Large intestine (tissue), 3 donors: ENCODE results near the gene PLCH2. TPM values are rescaled to one million over a fixed set of nuclear protein-coding genes. Genes with fewer than 3 reads are reported as not detected.
A peak's percentile ranks its signal among the peaks of the same experiment; 100 is the strongest.

Experiments used
- DNase-seq, 2 donors: peaks; one replicate each; pipeline versions ENCODE4 v3.0.0 to v3.0.0-alpha.2; 2013
- H3K27ac ChIP-seq: one replicate; pipeline ENCODE4 v1.5.1; 2013; ENCODE audit warnings: low read length
- H3K27me3 ChIP-seq: 2 replicates; pipeline ENCODE4 v1.6.1; 2013; ENCODE audit warnings: low read length; ENCODE audit not compliant: control insufficient read depth, insufficient read depth
- H3K36me3 ChIP-seq: 2 replicates; pipeline ENCODE4 v1.6.1; 2013; ENCODE audit warnings: low read length; ENCODE audit not compliant: control insufficient read depth, insufficient read depth
- H3K4me1 ChIP-seq: one replicate; pipeline ENCODE4 v1.6.1; 2013; ENCODE audit warnings: low read length; ENCODE audit not compliant: control insufficient read depth, insufficient read depth
- H3K4me3 ChIP-seq: one replicate; pipeline ENCODE4 v1.5.1; 2013; ENCODE audit warnings: low read length
- H3K9me3 ChIP-seq: one replicate; pipeline ENCODE4 v1.6.1; 2013; ENCODE audit warnings: mild to moderate bottlenecking, low read depth, low read length, moderate library complexity; ENCODE audit not compliant: control insufficient read depth
- WGBS: methylation state at CpG from one replicate; pipeline ENCODE4 v1.1.5; 2013; ENCODE audit warnings: low lambda C conversion rate; ENCODE audit not compliant: insufficient coverage; 5-methylcytosine and 5-hydroxymethylcytosine counted together
- polyA plus RNA-seq: library from polyadenylated mRNA; unstranded; fragments of 120-200 nt; gene quantifications from one replicate; pipeline ENCODE4 v1.2.1, GENCODE V29; 2013

Gene PLCH2
- polyA plus RNA-seq, 1 donor, result 5.0 TPM

DNA sequence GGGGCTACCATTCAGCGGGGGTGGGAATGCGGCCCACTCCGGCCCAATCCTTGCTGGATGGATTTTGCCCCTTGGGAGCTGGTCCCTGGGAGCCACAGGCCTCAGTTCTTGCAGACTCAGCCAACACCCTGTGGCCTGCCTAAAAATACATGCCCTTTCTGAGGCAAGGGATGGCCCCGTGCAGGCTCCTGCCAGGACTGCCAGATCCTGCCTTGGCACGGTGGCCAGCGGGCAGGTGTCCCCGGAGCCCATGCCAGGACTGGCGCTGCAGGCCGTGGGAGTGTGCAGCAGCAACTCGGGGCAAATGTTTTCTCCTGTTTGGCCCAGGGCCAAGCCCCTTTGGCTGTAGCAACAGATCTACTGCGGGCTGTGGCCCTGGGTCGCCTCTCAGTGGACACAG is 51.9 kb downstream of the PLCH2 start:
- WGBS, result no CpG with 5 or more reads among the region's 12 CpGs
- Histone ChIP-seq H3K27me3 (peaks cover 51% of the 10 kb centered on the region), H3K9me3 (peaks cover 6% of the 10 kb centered on the region), H3K27ac (no peak overlapping the region), H3K36me3 (peaks cover 2% of the 10 kb centered on the region), H3K4me1 (peaks cover 50% of the 10 kb centered on the region), H3K4me3 (no peak overlapping the region)
- no peak for DNase-seq

DNA sequence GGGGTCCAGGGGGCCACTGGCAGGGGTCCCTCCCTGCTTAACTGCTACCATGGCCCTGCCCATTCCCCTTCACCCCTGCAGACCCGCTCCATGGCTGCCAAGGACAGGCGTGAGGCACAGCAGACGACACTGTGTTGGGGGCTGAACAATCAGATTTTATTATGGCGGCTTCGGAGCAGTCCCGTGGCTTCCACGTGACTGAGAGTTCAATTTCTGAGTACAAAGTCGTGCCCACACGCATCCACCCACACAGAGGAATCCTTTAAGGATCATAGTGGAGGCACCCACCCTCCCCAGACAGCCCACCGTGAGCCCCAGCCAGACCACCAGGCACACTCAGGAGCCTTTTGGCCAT is 52.5 kb downstream of the PLCH2 start:
- peaks cover 49% of the 10 kb centered on the region for H3K4me1 ChIP-seq
- DNase-seq, result peak; percentile 31 to 69
- no peak overlapping the region for H3K27ac ChIP-seq
- H3K4me3 ChIP-seq, result no peak overlapping the region
- peaks cover 6% of the 10 kb centered on the region for H3K9me3 ChIP-seq
- no CpG with 5 or more reads among the region's 10 CpGs for WGBS
- H3K27me3 ChIP-seq, result peaks cover 56% of the 10 kb centered on the region
- H3K36me3 ChIP-seq, result no peaks in the 10 kb centered on the region

DNA sequence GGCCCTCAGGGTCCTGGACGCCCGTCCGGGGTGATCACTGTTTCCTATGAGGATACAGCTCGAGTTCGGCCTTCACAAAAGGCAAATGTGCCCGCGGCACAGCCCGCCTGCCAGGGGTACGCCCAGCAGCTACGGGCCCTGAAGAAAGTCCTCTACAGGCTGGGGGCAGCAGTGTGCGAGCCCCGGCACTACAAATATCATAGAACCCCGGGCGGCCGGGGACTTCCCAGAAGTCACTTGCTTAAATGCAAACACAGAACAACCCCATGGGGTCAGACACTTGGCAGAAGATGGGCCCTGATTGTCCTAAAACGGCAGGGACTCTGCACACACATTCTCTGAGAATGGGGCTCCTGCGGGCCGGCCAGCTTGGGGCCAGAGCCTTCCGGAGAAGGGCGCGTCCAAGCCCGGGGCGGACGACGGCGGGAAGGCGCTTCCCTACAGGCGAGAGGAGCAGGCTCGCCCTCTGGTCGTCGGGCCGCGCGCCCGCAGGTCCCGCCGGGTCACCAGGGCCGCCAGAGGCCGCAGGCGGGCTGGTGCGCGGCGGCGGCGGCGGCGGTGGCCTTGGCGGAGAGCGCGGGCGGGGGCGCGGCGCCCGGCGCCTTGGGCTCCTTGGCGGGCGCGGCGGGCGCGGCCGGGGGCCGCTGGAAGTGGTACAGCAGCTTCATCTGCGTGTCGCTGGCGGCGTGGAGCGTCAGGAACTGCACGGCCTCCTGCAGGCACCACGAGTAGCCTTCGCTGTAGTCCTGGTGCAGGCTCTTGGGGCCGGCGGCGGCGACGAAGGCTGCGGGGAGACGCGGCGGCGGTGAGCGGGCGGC is 53.1 kb downstream of the PLCH2 start:
- Histone ChIP-seq H3K4me3 (no peak overlapping the region), H3K27ac (no peak overlapping the region), H3K27me3 (peaks cover 62% of the 10 kb centered on the region), H3K9me3 (peaks cover 6% of the 10 kb centered on the region), H3K4me1 (peaks cover 47% of the 10 kb centered on the region), H3K36me3 (no peaks in the 10 kb centered on the region)
- DNase-seq, result peak in 1 of 2 donors; percentile 53
- WGBS, result no CpG with 5 or more reads among the region's 84 CpGs

DNA sequence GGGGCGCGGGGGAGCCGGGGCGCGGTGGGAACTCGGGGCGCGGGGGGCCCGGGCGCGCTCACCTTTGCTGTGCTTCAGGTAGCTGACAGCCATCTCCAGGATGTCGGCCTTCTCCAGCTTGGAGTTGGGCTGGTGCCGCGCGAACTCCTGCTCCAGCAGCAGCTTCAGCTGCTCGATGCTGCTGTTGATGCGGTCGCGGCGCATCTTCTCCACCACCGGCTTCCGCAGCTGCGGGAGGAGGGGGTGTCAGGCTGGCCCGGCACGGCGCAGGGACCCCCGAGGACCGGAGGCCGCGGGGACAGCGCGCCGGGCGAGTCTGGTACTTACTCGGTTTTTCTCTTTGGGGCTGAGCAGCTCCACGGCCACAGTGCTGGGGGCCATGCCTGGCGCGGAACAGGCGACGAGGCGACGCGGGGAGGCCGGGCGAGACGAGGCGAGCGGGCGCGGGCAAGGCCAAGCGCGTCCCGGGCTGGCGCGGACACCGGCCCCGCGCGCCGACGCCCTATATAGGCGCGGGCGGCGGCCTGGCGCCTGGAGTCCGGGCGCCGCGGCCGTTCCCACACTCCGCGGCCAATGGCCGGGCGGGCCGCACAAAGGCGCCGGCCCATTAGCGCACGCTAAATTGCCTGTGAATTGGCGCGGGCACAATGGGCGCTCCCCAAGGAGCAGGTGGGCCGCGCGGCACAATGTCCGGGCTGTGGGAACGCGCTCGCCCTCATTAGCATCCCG is 53.9 kb downstream of the PLCH2 start, which contains the start of gene HES5:
Gene HES5 (minus strand): TSS at position 480 of the 729 bp plus-strand sequence. CDS start 99 bp downstream, at position 381.
- Histone ChIP-seq H3K36me3 (no peaks in the 10 kb centered on the region), H3K4me1 (peaks cover 46% of the 10 kb centered on the region), H3K4me3 (no peak within 1 kb of the TSS), H3K9me3 (peaks cover 6% of the 10 kb centered on the region), H3K27me3 (peaks cover 70% of the 10 kb centered on the region), H3K27ac (no peak within 1 kb of the TSS)
- peak in 1 of 2 donors; percentile 32 for DNase-seq
- no CpG with 5 or more reads among the region's 91 CpGs for WGBS

DNA sequence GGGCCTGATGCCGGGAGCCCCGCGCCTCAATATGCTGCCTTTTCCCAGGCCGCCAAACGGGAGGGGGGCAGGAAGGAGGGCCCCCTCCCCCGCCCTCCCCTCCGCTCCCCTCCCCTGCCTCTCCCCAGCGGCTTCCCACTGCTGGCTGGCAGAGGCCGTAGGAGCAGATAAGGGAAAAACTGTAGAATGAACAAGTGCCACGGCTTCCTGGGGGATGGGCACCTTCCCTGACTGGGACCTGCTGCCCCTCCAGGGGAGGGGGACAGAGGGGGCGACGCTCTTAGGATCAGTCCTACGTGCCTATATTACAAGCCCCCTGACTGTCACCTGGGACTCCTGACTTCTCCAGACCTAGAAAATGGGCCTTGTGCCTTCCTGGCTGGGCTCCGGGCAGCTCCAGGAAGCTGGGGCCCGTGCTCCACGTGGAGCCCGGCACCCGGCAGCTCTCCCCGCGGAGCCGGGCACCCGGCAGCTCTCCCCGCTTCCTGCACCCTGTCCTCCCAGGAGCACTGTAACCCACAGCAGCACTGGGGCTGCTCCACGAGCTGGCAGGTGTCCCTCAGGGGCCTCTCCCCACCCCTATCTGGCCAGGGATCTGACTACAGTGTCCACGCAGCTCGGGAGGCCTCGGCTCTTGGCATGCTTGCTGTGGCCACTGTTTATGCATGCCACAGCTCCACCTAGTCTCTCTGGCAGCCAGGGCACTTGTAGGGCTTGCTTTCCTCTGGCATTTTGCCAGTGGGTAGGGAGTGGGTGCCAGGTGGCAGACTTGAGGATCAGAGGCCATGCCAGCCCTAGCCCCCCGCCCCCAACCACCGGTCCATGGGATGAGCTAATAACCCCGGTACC is 54.6 kb downstream of the PLCH2 start:
- Histone ChIP-seq H3K36me3 (no peaks in the 10 kb centered on the region), H3K9me3 (peaks cover 8% of the 10 kb centered on the region), H3K27me3 (peaks cover 77% of the 10 kb centered on the region), H3K4me1 (peaks cover 44% of the 10 kb centered on the region), H3K4me3 (no peak overlapping the region), H3K27ac (no peak overlapping the region)
- no CpG with 5 or more reads among the region's 30 CpGs for WGBS
- DNase-seq, result peak in 1 of 2 donors; percentile 28

DNA sequence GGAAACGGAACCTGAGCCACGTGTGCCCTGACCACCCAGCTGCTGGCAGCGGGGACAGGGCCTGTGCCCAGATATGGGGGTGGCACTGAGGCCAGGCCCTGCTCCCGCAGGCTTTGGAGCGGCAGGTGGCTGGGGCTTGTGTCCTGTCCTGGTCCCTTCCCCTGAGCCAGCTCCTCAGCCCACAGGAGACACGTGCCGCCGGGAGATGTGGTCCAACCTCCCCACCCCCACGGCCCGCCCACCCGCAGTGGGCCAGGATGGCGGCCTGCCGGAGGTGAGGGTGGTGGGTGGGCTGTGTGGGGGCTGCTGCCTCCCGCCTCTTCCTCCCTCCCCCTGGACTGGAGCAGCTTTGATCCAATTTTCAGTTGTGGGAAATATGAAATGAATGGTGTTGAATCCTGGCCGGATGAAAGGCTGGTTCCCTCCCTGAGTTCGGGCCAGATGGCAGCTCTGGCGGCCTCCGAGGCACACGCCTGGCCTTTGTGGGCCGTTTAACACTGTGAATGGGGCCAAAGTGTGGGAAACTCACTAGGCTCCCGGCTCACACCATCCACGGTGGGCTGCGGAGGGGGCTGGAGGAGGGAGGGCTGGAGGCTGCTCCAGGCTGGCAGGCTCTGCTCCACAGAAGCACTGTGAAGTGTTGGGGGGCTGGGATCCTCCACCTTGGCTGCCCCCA is 56.5 kb downstream of the PLCH2 start:
- WGBS, result no CpG with 5 or more reads among the region's 23 CpGs
- Histone ChIP-seq H3K4me3 (no peak overlapping the region), H3K4me1 (peaks cover 34% of the 10 kb centered on the region), H3K9me3 (peaks cover 11% of the 10 kb centered on the region), H3K27ac (no peak overlapping the region), H3K36me3 (no peaks in the 10 kb centered on the region), H3K27me3 (peaks cover 86% of the 10 kb centered on the region)
- DNase-seq, result no peak

DNA sequence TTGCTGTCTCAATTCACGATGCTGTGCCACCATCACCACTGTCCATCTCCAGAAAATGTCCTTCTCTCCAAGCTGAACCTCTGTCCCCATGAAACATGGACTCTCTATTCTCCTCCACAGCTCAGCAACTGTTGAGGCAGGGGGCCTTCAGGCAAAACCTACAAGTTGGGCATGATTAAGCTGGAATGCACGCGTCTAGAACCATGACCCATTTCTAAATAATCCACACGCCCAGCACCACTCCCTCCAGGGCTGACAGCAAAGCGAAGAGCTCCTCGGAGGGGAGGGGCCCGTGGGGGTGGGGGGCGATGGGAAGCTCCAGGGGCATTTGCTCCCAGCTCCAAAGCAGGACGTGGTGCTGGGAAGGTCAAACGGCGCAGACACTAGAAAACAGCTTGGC is 57.3 kb downstream of the PLCH2 start:
- Histone ChIP-seq H3K4me3 (no peak overlapping the region), H3K4me1 (peaks cover 30% of the 10 kb centered on the region), H3K27ac (no peak overlapping the region), H3K9me3 (peaks cover 11% of the 10 kb centered on the region), H3K36me3 (no peaks in the 10 kb centered on the region), H3K27me3 (peaks cover 81% of the 10 kb centered on the region)
- DNase-seq, result no peak
- no CpG with 5 or more reads among the region's 11 CpGs for WGBS

DNA sequence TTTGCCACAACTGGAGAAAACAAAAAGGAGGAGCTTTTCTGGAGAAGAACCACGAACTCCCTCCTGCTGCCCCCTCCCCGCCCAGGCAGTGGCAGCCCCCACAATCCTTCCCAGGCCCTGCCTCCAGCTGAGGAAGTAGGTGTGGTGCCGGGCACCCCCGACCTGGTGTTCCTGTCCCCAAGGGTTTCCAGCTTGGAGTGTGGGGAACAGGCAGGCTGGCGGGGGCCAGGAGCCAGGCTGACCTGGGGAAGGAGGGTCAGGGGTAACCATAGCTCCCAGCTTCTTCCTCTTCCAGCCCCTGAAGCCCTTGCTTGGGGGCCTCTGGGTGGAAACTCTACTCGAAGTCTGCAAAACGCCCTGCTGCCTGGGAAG is 58.2 kb downstream of the PLCH2 start:
- no peak overlapping the region for H3K4me3 ChIP-seq
- WGBS, result no CpG with 5 or more reads among the region's 7 CpGs
- peaks cover 76% of the 10 kb centered on the region for H3K27me3 ChIP-seq

DNA sequence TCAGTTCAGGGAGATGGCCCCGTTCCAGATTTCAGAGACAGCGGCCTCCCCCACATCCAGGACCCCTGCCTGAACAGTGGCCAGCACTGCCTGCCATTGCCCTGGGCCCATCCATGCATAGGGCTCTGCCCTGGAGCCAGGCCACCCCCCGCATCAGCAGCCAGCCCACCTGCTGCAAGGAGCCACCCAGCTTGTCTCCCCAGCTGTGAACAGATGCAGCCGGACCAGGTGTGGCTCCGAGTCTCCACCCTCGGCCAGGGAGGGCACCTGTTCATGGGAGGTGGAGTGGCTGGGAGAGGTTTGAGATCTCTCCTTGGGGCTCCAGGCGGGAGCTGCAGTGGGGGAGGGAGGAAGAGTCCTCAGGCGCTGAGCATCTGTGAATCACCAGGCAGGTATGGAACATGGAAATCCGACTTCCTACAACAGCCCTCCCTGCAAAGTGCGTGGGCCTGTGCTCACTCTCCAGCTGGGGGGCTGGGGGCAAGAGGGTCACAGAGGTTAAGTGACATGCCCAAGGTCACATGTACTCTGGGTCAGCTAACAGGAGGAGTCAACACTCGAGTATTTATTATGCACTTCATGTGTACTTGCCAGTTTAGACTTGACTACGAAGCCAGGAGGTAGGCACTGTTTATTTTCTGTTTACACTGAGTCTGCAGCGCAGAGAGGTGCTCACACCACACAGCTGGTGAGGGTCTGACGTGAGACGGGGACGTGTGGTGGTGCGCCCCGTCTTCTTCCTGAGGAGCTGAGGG is 58.8 kb downstream of the PLCH2 start:
- WGBS, result no CpG with 5 or more reads among the region's 18 CpGs
- H3K27ac ChIP-seq, result no peak overlapping the region

More for the DNA sequence above, 58.2 kb downstream of the PLCH2 start:
- no peak for DNase-seq
- H3K27ac ChIP-seq, result no peak overlapping the region
- H3K36me3 ChIP-seq, result no peaks in the 10 kb centered on the region
- peaks cover 11% of the 10 kb centered on the region for H3K9me3 ChIP-seq
- peaks cover 21% of the 10 kb centered on the region for H3K4me1 ChIP-seq

More for the DNA sequence above, 58.8 kb downstream of the PLCH2 start:
- Histone ChIP-seq H3K9me3 (peaks cover 11% of the 10 kb centered on the region), H3K4me1 (peaks cover 19% of the 10 kb centered on the region), H3K27me3 (peaks cover 73% of the 10 kb centered on the region), H3K36me3 (no peaks in the 10 kb centered on the region), H3K4me3 (no peak overlapping the region)
- DNase-seq, result peak; percentile 52 to 64
